Measurements from ENCODE around the gene CDK6.

GRCh38 chr7:92740700-92741126 lies 95.7 kb downstream of the CDK6 start:
- TF ChIP-seq CTCF (conservative IDR thresholded peaks at IDR 0.05; ENCODE audit: low read depth, low read length) (no peak), EZH2 (IDR thresholded peaks at IDR 0.05; ENCODE audit: borderline replicate concordance, low read depth, low read length, poor library complexity, severe bottlenecking) (no peak)

Measured in A673 (cell line).